ENCODE results near the gene PPP2R3A.
"Not testable (repeated sequence)": the region's sequence is repeated elsewhere in the genome, so short reads cannot be mapped to it uniquely, and the experiment has no call there.

PPP2R3A gene

GRCh38 chr3:136110481-136110880 lies 145.0 kb downstream of the PPP2R3A start:
- no peak for DNase-seq

GRCh38 chr3:136114421-136114820 lies 148.9 kb downstream of the PPP2R3A start:
- DNase-seq = no peak

- not testable (repeated sequence) for DNase-seq
These were observed 153.8 kb downstream of the PPP2R3A start for GRCh38 chr3:136119332-136119731.

- not testable (repeated sequence) for DNase-seq
These were observed 154.3 kb downstream of the PPP2R3A start for GRCh38 chr3:136119783-136120182.

DNA sequence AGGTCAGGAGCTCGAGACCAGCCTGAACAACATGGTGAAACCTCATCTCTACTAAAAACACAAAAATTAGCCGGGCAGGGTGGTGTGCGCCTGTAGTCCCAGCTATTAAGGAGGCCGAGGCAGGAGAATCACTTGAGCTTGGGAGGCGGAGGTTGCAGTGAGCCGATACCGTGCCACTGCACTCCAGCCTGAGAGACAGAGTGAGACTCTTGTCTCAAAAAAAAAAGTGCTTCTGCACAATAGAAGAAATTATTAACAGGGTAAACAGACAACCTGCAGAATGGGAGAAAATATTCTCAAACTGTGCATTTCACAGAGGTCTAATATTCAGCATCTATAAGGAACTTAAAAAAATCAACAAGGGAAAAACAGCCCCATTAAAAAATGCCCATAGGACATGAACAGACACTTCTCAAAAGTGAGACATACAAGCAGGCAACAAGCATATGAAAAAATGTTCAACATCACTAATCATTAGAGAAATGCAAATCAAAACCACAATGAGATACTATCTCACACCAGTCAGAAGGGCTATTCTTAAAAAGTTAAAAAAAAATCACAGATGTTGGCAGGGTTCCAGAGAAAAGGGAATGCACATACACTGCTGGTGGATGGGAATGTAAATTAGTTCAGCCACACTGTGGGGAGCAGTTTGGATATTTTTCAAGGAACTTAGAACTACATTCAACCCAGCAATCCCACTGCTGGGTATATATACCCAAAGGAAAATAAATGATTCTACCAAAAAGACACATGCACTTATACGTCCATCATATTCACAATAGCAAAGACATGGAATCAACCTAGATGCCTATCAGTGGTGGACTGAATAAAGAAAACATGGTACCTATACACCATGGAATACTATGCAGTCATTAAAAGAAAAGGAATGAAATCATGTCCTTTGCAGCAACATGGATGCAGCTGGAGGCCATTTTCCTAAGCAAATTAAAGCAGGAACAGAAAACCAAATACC lies 155.1 kb downstream of the PPP2R3A start:
- DNase-seq = no peak

DNA sequence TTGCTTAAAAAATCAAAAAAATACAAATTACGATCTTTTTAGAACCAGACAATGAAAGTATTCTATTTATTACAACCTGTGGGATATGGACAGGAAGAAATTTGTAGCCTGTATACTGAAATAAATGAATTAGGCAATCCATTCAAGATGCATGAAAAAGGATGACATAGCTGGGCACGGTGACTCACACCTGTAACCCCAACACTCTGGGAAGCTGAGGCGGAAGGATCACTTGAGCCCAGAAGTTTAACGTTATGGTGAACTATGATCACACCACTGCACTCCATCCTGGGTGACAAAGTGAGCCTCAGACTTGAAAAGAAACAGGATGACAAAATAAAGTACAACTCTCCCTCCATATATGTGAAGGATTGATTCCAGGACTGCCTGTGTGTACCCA lies 156.5 kb downstream of the PPP2R3A start:
- no peak for DNase-seq

GRCh38 chr3:136131647-136132046 lies 166.1 kb downstream of the PPP2R3A start:
- not testable (repeated sequence) for DNase-seq

- DNase-seq = no peak
These were observed 168.6 kb downstream of the PPP2R3A start for GRCh38 chr3:136134091-136134490.

DNA sequence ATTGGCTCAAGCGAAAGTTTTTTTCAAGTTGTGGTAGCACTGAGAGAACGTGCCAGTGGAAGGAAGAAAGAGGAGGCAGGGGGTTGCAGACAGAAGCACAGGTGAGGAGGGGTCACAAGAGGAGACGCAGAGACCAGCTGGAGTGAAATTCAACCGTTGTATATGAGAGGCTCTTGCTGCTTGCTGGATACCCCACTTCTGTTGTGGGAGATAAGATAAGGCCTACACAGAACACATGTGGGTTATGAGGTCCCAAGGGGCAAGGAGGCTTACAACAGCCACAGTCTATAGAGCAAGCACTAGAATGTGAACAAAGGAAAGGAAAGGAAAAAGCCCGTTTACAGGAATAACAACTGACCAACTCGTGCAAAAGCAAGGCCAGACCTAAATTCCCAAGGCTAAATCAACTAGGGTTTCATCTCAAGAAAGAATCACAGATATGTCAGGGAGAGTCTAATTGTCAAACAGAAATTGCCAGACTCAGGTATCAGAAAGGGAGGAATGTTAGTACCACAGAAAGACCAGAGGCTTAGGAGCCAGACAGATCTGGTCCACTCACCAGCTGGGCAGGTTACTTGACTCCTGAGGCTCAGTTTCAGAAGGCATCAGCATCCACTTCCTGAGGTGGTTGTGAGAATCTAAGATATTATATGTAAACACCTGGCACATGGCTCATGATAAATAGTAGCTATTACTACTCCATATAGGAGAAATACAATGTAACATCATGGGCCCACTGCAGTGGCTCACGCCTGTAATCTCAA lies 169.7 kb downstream of the PPP2R3A start:
- no peak for DNase-seq

DNA sequence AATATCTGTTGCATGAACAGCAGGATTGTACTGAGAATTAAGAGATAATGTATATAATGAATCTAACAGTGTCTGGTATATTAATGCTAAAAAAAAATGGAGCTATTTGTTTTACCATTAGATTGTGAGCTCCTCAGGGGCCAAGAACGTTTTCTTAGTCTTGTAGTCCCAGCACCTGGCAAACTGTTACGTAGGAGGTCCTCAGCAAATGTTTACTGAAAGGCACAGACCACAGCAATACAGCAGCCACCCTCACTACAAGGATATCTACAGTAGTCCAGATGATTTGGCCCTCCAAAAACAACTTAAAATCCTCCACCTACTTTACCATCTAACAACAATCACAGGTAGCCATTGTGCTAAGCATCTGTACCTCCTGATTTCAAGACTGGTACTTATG lies 170.9 kb downstream of the PPP2R3A start:
- no peak for DNase-seq

DNA sequence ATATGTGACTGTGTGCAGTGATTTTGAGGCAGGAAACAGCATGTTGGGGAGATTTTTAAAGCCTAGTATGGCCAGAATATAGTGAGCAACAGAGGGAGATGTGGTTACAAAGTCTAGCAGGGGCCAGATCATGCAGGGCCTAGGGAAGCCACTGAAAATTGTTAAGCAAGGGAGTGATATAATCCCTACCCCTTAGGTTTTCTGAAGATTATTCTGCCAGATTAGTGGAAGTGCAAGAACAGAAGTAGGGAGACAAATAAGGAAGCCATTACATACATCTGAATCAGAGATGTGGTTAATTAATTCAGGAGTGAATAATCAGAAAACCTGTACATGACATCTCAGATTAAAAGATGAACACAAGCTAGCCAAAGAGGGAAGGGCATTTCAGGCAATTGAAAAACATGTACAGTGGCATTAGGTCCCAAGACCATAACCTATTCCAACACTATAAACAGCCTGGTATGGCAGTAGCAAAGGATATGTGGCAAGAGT lies 175.8 kb downstream of the PPP2R3A start:
- DNase-seq = no peak

DNA sequence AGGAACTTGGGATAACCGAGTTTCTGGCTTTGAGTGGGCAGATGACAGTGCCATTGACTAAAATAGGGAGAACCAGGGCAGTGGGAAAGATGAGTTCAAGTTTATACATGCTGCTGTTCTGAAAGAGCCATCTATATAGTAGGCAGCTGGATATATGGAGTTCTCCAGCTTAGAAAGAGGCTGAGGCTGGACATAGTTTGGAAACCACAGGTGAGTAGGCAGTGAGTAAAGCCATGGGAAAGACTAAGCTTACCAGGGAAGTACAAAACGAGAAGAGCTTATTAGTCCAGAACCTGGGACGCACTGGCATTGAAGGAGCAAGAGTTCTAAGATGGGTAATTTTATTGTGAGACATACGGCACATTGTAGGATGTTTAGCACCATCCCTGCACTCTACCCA lies 176.4 kb downstream of the PPP2R3A start:
- DNase-seq = no peak

GRCh38 chr3:136142592-136142991 lies 177.1 kb downstream of the PPP2R3A start:
- DNase-seq = no peak

GRCh38 chr3:136144397-136144796 lies 178.9 kb downstream of the PPP2R3A start:
- not testable (repeated sequence) for DNase-seq

GRCh38 chr3:136146981-136147729 lies 181.6 kb downstream of the PPP2R3A start:
- DNase-seq = no peak

GRCh38 chr3:136149667-136150066 lies 184.1 kb downstream of the PPP2R3A start:
- DNase-seq = no peak

- no peak for DNase-seq
These were observed 185.7 kb downstream of the PPP2R3A start for GRCh38 chr3:136151219-136151618.

DNA sequence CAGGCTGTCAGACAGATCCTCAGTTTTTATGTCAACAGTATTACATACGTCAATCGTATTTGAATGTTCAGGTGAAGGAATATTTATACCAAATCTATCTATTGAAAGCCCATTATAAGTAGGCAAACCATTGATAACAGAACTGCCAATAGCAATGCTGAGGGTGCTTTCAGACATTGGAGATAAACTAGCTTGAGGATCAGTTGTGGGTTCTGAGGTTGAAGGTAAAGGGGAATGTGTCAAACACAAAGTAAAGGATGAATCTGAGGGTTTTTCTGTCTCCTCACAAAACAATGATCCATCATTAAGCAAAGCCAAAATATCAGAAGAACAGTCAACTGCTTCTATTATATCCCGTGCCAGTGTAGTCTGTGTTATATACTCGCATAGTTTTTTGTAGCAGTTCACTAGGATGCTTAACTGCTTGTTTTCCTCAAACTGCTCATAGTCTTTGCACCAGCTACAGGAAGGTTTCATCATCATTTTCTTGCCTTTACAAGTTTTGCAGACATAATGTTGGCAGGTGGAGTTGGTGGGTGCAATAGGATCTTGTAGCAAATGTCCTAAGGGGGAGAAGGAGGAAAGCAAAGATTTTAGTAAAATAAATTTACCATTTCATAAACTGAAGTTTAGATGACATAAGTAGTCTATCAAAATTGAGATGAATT lies 186.8 kb downstream of the PPP2R3A start:
- no peak for DNase-seq

DNA sequence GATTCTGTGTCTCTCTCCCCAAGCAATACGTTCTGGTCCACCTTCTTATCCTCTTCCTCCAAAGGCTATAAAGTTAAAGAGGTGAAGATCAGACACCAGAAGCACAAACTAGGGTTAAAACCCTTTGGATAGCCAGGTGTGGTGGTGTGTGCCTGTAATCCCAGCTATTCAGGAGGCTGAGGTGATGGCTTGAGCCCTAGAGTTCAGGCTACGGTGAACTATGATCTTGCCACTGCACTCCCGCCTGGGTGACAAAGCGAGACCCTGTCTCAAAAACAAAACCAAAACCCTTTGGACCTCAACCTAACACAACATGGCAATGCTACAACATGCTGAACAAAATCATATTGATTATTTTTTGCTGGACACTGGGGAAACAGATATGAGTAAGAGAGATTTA lies 187.4 kb downstream of the PPP2R3A start:
- no peak for DNase-seq

DNA sequence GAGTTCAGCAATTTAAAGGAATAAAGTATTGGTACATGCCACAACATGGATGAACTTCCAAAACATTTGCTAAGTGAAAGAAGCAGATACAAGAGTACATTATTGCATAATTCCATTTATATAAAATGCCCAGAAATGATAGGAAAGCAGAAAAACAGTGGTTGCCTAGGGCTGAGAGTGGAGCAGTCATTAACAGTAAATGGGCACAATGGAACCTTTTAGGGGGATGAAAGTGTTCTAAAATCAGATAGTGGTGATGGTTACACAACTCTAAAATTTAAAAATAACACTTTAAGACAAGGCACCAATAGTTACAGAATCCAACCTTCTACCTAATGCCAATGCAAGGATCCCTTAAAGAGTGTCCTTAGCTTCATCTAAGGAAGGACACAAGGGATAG lies 196.0 kb downstream of the PPP2R3A start:
- no peak for DNase-seq

GRCh38 chr3:136162322-136162721 lies 196.8 kb downstream of the PPP2R3A start:
- no peak for DNase-seq

- DNase-seq = not testable (repeated sequence)
These were observed 198.1 kb downstream of the PPP2R3A start for GRCh38 chr3:136163607-136164006.
